GM23338 (cell line): ENCODE results near the gene C9orf85. TPM values are rescaled to one million over a fixed set of nuclear protein-coding genes. Genes with fewer than 3 reads are reported as not detected.

Experiments used
- ATAC-seq: fragments of 200-7000 bp; cut with Tn5 transposase; 3 replicates; pipeline ENCODE4 v1.9.1; 2020
- DNase-seq: peaks from one replicate; pipeline ENCODE4 v3.0.0-alpha.2; 2015; ENCODE audit warnings: low spot score
- H2AFZ ChIP-seq: fragments of 200-600 bp; sonication (generic); 2 replicates; pipeline ENCODE4 v1.8.0; 2016; ENCODE audit warnings: antibody characterized with exemption, mild to moderate bottlenecking, moderate library complexity
- H3F3A ChIP-seq: fragments of 200-600 bp; sonication (generic); replicated peaks from 2 replicates; pipeline ENCODE4 v1.8.0; 2017; ENCODE audit warnings: antibody characterized with exemption, mixed run types, low read depth
- H3K27ac ChIP-seq: fragments of 200-600 bp; sonication (generic); 2 replicates; pipeline ENCODE4 v1.6.1; 2016; ENCODE audit warnings: low read depth
- H3K27me3 ChIP-seq: fragments of 200-600 bp; sonication (generic); 2 replicates; pipeline ENCODE4 v1.8.0; 2016; ENCODE audit warnings: mild to moderate bottlenecking, mixed run types, moderate library complexity; ENCODE audit not compliant: insufficient read depth
- H3K36me3 ChIP-seq: fragments of 200-600 bp; sonication (generic); 2 replicates; pipeline ENCODE4 v1.8.0; 2016; ENCODE audit warnings: mild to moderate bottlenecking; ENCODE audit not compliant: insufficient read depth
- H3K4me1 ChIP-seq: fragments of 200-600 bp; sonication (generic); 2 replicates; pipeline ENCODE4 v1.8.0; 2016; ENCODE audit warnings: mild to moderate bottlenecking, moderate library complexity; ENCODE audit not compliant: insufficient read depth
- H3K4me2 ChIP-seq: fragments of 200-600 bp; sonication (generic); 2 replicates; pipeline ENCODE4 v1.7.1; 2017; ENCODE audit warnings: mixed run types
- H3K4me3 ChIP-seq: fragments of 200-600 bp; sonication (generic); 2 replicates; pipeline ENCODE4 v1.6.1; 2016; ENCODE audit warnings: mixed run types
- H3K79me2 ChIP-seq: fragments of 200-600 bp; sonication (generic); replicated peaks from 2 replicates; pipeline ENCODE4 v1.8.0; 2017; ENCODE audit warnings: mild to moderate bottlenecking; ENCODE audit not compliant: insufficient read depth
- H3K9me2 ChIP-seq: fragments of 200-600 bp; sonication (generic); 2 replicates; pipeline ENCODE4 v1.8.0; 2017; ENCODE audit not compliant: insufficient read depth
- H4K20me1 ChIP-seq: fragments of 200-600 bp; sonication (generic); replicated peaks from 2 replicates; pipeline ENCODE4 v1.8.0; 2017; ENCODE audit warnings: mild to moderate bottlenecking; ENCODE audit not compliant: insufficient read depth
- H3K27ac Mint-ChIP-seq: 2 replicates; pipeline ENCODE4 v1.8.0; 2020; ENCODE audit warnings: inconsistent platforms, mild to moderate bottlenecking, moderate library complexity, mixed read lengths
- H3K27me3 Mint-ChIP-seq: 3 replicates; pipeline ENCODE4 v1.8.0; 2022; ENCODE audit warnings: low read depth, mild to moderate bottlenecking, moderate library complexity, mixed read lengths, inconsistent platforms; ENCODE audit not compliant: insufficient read depth, poor library complexity
- H3K36me3 Mint-ChIP-seq: 3 replicates; pipeline ENCODE4 v1.8.0; 2021; ENCODE audit warnings: low read depth, mild to moderate bottlenecking, inconsistent platforms, moderate library complexity, mixed read lengths
- H3K4me1 Mint-ChIP-seq: 3 replicates; pipeline ENCODE4 v1.8.0; 2020; ENCODE audit warnings: mild to moderate bottlenecking, inconsistent platforms, mixed read lengths
- H3K4me3 Mint-ChIP-seq: 3 replicates; pipeline ENCODE4 v1.8.0; 2021; ENCODE audit warnings: moderate library complexity, mild to moderate bottlenecking, inconsistent platforms, mixed read lengths
- H3K9me3 Mint-ChIP-seq: 3 replicates; pipeline ENCODE4 v1.8.0; 2020; ENCODE audit warnings: moderate library complexity, mild to moderate bottlenecking, inconsistent platforms, mixed read lengths
- CREB1 ChIP-seq: fragments of 250-450 bp; sonication (Bioruptor Pico); IDR thresholded peaks from 2 replicates; pipeline ENCODE4 v1.5.0; 2020; ENCODE audit warnings: low read depth, mild to moderate bottlenecking, moderate library complexity
- CTCF ChIP-seq, 2 experiments: fragments of 200-600 bp in 1 of 2; sonication (generic) in 1 of 2; conservative IDR thresholded peaks; 2 replicates each; pipeline versions ENCODE4 v1.5.1 to v1.6.1; 2016 to 2017; ENCODE audit warnings: antibody characterized with exemption in 2 of 2, low read depth in 2 of 2, mild to moderate bottlenecking in 2 of 2, moderate library complexity in 1 of 2
- ETS1 ChIP-seq: IDR thresholded peaks from 2 replicates; pipeline ENCODE4 v1.6.1; 2016; ENCODE audit warnings: antibody characterized with exemption
- EZH2 ChIP-seq: fragments of 200-600 bp; sonication (generic); IDR thresholded peaks from one replicate; pipeline ENCODE4 v1.8.0; 2017; ENCODE audit warnings: antibody characterized with exemption, mild to moderate bottlenecking, low read depth; ENCODE audit not compliant: unreplicated experiment
- EZH2phosphoT487 ChIP-seq: fragments of 200-600 bp; sonication (generic); IDR thresholded peaks from one replicate; pipeline ENCODE4 v1.8.1; 2018; ENCODE audit warnings: antibody characterized with exemption; ENCODE audit not compliant: unreplicated experiment
- JUNB ChIP-seq: IDR thresholded peaks from one replicate; pipeline ENCODE4 v1.6.1; 2016; ENCODE audit warnings: antibody characterized with exemption; ENCODE audit not compliant: unreplicated experiment
- NANOG ChIP-seq: IDR thresholded peaks from 2 replicates; pipeline ENCODE4 v1.6.1; 2016; ENCODE audit warnings: antibody characterized with exemption, borderline replicate concordance
- POLR2AphosphoS5 ChIP-seq: IDR thresholded peaks from 2 replicates; pipeline ENCODE4 v1.6.1; 2016; ENCODE audit warnings: antibody characterized with exemption, low read depth
- REST ChIP-seq: IDR thresholded peaks from one replicate; pipeline ENCODE4 v1.6.1; 2018; ENCODE audit warnings: antibody characterized with exemption; ENCODE audit not compliant: unreplicated experiment
- STAT1 ChIP-seq: IDR thresholded peaks from one replicate; pipeline ENCODE4 v1.6.1; 2016; ENCODE audit warnings: antibody characterized with exemption; ENCODE audit not compliant: unreplicated experiment
- ZNF114 ChIP-seq: fragments of 250-450 bp; sonication (Bioruptor Pico); IDR thresholded peaks from 2 replicates; pipeline ENCODE4 v1.5.0; 2020; ENCODE audit warnings: mild to moderate bottlenecking, moderate library complexity
- ZNF331 ChIP-seq: fragments of 250-450 bp; sonication (Bioruptor Pico); IDR thresholded peaks from 2 replicates; pipeline ENCODE4 v1.5.0; 2020; ENCODE audit warnings: low read depth, mild to moderate bottlenecking, moderate library complexity
- ZNF462 ChIP-seq: fragments of 250-450 bp; sonication (Bioruptor Pico); IDR thresholded peaks from 2 replicates; pipeline ENCODE4 v1.5.0; 2020; ENCODE audit warnings: mild to moderate bottlenecking, moderate library complexity
- polyA plus RNA-seq: library from polyadenylated mRNA; unstranded; fragments of >200 nt; fragmentation: Nextera tagmentation; extraction: Ambion mirVana; gene quantifications from 2 replicates; pipeline ENCODE4 v1.2.1, GENCODE V29; 2016
- total RNA-seq: library from RNA; depleted of rRNA; stranded (reverse); fragments of >200 nt; shearing (Covaris generic); gene quantifications from 2 replicates; pipeline ENCODE4 v1.2.3, GENCODE V29; 2014

C9orf85 gene
- total and polyA plus RNA-seq, 2 experiments from 2014 or later = 10.3 to 20.8 TPM

- H3K4me1 Mint-ChIP-seq = peaks cover 22% of the 10 kb centered on the region; the same call in 2 of the 3 replicates
- no peak overlapping the region for H3K4me2 ChIP-seq
- H3K36me3 Mint-ChIP-seq = peaks cover 43% of the 10 kb centered on the region
- no peak for DNase-seq
- H2AFZ ChIP-seq = no peak overlapping the region
- no peak overlapping the region for H3K4me3 ChIP-seq
- H3K9me3 Mint-ChIP-seq = peaks cover 19% of the 10 kb centered on the region
- H3K27ac Mint-ChIP-seq = no peak overlapping the region
- H4K20me1 ChIP-seq = peaks cover 66% of the 10 kb centered on the region
- no peaks in the 10 kb centered on the region for H3K36me3 ChIP-seq
- no peaks in the 10 kb centered on the region for H3K9me2 ChIP-seq
- no peaks in the 10 kb centered on the region for H3K27me3 ChIP-seq
- ATAC-seq = no peak
- peaks cover 21% of the 10 kb centered on the region for H3K4me1 ChIP-seq
- no peak overlapping the region for H3K27ac ChIP-seq
- no peaks in the 10 kb centered on the region for H3F3A ChIP-seq
- peaks cover 2% of the 10 kb centered on the region for H3K27me3 Mint-ChIP-seq
- peaks cover 100% of the 10 kb centered on the region for H3K79me2 ChIP-seq
- H3K4me3 Mint-ChIP-seq = no peak overlapping the region
- no peak for TF ChIP-seq REST
- no peak for TF ChIP-seq ZNF114
- TF ChIP-seq CREB1 = no peak
- TF ChIP-seq CTCF (conservative IDR thresholded peaks at IDR 0.05; ENCODE audit: low read depth in 2 of 2) = no peak
- TF ChIP-seq ZNF331 (CRISPR knock-in tag) = no peak
- no peak for TF ChIP-seq POLR2AphosphoS5
- no peak for TF ChIP-seq EZH2
- TF ChIP-seq NANOG = no peak
- TF ChIP-seq JUNB = no peak
- no peak for TF ChIP-seq EZH2phosphoT487
- TF ChIP-seq STAT1 = no peak
- TF ChIP-seq ETS1 = no peak
- no peak for TF ChIP-seq ZNF462 (CRISPR knock-in tag)
Measured at GRCh38 chr9:71887362-71887761, 24.1 kb upstream of the C9orf85 start.
